Chondrocyte (in vitro differentiated cells): ENCODE measurements around the gene EEIG1. TPM values are rescaled to one million over a fixed set of nuclear protein-coding genes. Genes with fewer than 3 reads are reported as not detected.

ENCODE experiments used
- DNase-seq: peaks from one replicate; pipeline ENCODE4 v3.0.0; 2021; ENCODE audit warnings: mixed read lengths, low spot score
- H3K27ac Mint-ChIP-seq: one replicate; pipeline ENCODE4 v1.8.0; 2021; ENCODE audit warnings: mild to moderate bottlenecking, moderate library complexity, mixed read lengths; ENCODE audit not compliant: unreplicated experiment
- H3K27me3 Mint-ChIP-seq: 2 replicates; pipeline ENCODE4 v1.8.0; 2021; ENCODE audit warnings: low read depth, mixed read lengths
- H3K36me3 Mint-ChIP-seq: 2 replicates; pipeline ENCODE4 v1.8.0; 2021; ENCODE audit warnings: low read depth, mixed read lengths
- H3K4me1 Mint-ChIP-seq: 2 replicates; pipeline ENCODE4 v1.8.0; 2021; ENCODE audit warnings: low read depth, mild to moderate bottlenecking, mixed read lengths
- H3K4me3 Mint-ChIP-seq: one replicate; pipeline ENCODE4 v1.8.0; 2021; ENCODE audit warnings: mild to moderate bottlenecking, moderate library complexity, mixed read lengths; ENCODE audit not compliant: unreplicated experiment
- H3K9me3 Mint-ChIP-seq: 2 replicates; pipeline ENCODE4 v1.8.0; 2021; ENCODE audit warnings: low read depth, mixed read lengths
- total RNA-seq: library from RNA; stranded (reverse); gene quantifications from 3 replicates; pipeline ENCODE4 v1.2.1, GENCODE V29; 2021
- TF ChIP-seq, protein P1 (sequence below): fragments of 200-600 bp; sonication (generic); IDR thresholded peaks from 2 replicates; pipeline ENCODE4 v1.5.0; 2021; ENCODE audit warnings: antibody characterized with exemption, mild to moderate bottlenecking, moderate library complexity

Gene EEIG1
- total RNA-seq, 1 donor from 2014 or later: 63.0 TPM

- H3K9me3 Mint-ChIP-seq: no peaks in the 10 kb centered on the region
- H3K36me3 Mint-ChIP-seq: peaks cover 7% of the 10 kb centered on the region
- peak overlapping the region; percentile 89 for H3K4me3 Mint-ChIP-seq
- H3K27me3 Mint-ChIP-seq: no peaks in the 10 kb centered on the region
- no peak for DNase-seq
- TF ChIP-seq, protein P1, sequence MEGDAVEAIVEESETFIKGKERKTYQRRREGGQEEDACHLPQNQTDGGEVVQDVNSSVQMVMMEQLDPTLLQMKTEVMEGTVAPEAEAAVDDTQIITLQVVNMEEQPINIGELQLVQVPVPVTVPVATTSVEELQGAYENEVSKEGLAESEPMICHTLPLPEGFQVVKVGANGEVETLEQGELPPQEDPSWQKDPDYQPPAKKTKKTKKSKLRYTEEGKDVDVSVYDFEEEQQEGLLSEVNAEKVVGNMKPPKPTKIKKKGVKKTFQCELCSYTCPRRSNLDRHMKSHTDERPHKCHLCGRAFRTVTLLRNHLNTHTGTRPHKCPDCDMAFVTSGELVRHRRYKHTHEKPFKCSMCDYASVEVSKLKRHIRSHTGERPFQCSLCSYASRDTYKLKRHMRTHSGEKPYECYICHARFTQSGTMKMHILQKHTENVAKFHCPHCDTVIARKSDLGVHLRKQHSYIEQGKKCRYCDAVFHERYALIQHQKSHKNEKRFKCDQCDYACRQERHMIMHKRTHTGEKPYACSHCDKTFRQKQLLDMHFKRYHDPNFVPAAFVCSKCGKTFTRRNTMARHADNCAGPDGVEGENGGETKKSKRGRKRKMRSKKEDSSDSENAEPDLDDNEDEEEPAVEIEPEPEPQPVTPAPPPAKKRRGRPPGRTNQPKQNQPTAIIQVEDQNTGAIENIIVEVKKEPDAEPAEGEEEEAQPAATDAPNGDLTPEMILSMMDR: no peak
- peak overlapping the region; percentile 87 for H3K27ac Mint-ChIP-seq
- H3K4me1 Mint-ChIP-seq: peaks cover 39% of the 10 kb centered on the region
These were observed 43.8 kb downstream of the EEIG1 start for GRCh38 chr9:127937056-127937387.

- DNase-seq: no peak
- H3K27ac Mint-ChIP-seq: peak overlapping the region; percentile 87
- H3K4me1 Mint-ChIP-seq: peaks cover 43% of the 10 kb centered on the region
These were observed 44.4 kb downstream of the EEIG1 start for GRCh38 chr9:127936347-127936852.

GRCh38 chr9:127935765-127936221, 45.0 kb downstream of the EEIG1 start:
- no peaks in the 10 kb centered on the region for H3K27me3 Mint-ChIP-seq
- peak overlapping the region; percentile 47 for H3K27ac Mint-ChIP-seq
- no peak for DNase-seq
- TF ChIP-seq, protein P1: no peak
- peaks cover 7% of the 10 kb centered on the region for H3K36me3 Mint-ChIP-seq
- H3K4me1 Mint-ChIP-seq: peaks cover 49% of the 10 kb centered on the region
- no peaks in the 10 kb centered on the region for H3K9me3 Mint-ChIP-seq
- H3K4me3 Mint-ChIP-seq: peak overlapping the region; percentile 89

More at GRCh38 chr9:127936347-127936852, 44.4 kb downstream of the EEIG1 start:
- Mint-ChIP-seq H3K9me3 (no peaks in the 10 kb centered on the region), H3K36me3 (peaks cover 7% of the 10 kb centered on the region), H3K4me3 (peak overlapping the region; percentile 89), H3K27me3 (no peaks in the 10 kb centered on the region)
- TF ChIP-seq, protein P1: no peak

DNA sequence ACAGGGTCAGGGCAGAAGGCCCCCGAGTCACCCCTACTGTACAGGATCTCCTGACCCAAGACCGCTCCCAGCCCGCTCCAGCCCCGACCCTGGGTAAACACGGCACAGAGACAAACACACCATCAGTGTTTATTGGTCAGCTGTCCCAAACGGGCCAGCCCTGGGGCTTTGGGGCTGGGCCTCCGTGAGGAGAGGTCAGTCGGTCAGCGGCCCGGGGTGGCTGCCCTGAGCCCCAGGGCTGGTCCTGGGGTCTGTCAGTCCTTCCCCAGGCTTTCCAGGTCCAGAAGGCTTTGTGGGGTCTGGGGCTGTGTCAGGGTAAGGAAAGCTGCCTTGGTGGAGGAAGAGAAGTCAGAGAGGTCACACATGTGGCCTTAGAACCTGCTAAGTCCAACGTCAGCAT, 45.8 kb downstream of the EEIG1 start:
- no peak overlapping the region for H3K4me3 Mint-ChIP-seq
- DNase-seq: no peak
- H3K27me3 Mint-ChIP-seq: no peaks in the 10 kb centered on the region
- H3K36me3 Mint-ChIP-seq: peaks cover 2% of the 10 kb centered on the region
- H3K9me3 Mint-ChIP-seq: no peaks in the 10 kb centered on the region
- H3K4me1 Mint-ChIP-seq: peaks cover 52% of the 10 kb centered on the region
- TF ChIP-seq, protein P1: no peak
- no peak overlapping the region for H3K27ac Mint-ChIP-seq

- no peak for DNase-seq
- no peak overlapping the region for H3K4me3 Mint-ChIP-seq
- peaks cover 2% of the 10 kb centered on the region for H3K36me3 Mint-ChIP-seq
- H3K9me3 Mint-ChIP-seq: no peaks in the 10 kb centered on the region
- TF ChIP-seq, protein P1: no peak
- H3K27ac Mint-ChIP-seq: no peak overlapping the region
- H3K4me1 Mint-ChIP-seq: peaks cover 53% of the 10 kb centered on the region
- H3K27me3 Mint-ChIP-seq: no peaks in the 10 kb centered on the region
These were observed 46.5 kb downstream of the EEIG1 start for GRCh38 chr9:127934248-127934647.
